H9 (cell line): ENCODE measurements around the gene PMEPA1. TPM values are rescaled to one million over a fixed set of nuclear protein-coding genes. Genes with fewer than 3 reads are reported as not detected.

ENCODE experiments used
- DNase-seq: peaks from one replicate; pipeline ENCODE4 v3.0.0-alpha.2; 2017
- H2AFZ ChIP-seq: one replicate; pipeline ENCODE4 v1.6.1; 2013; ENCODE audit warnings: mild to moderate bottlenecking, low read length, control low read depth, moderate library complexity
- H2AK5ac ChIP-seq: 2 replicates; pipeline ENCODE4 v1.6.1; 2013; ENCODE audit warnings: low read length, control low read depth, mixed read lengths; ENCODE audit not compliant: insufficient read length
- H2BK120ac ChIP-seq: one replicate; pipeline ENCODE4 v1.6.1; 2013; ENCODE audit warnings: low read depth, mild to moderate bottlenecking, low read length, control low read depth, inconsistent platforms; ENCODE audit not compliant: poor library complexity, severe bottlenecking
- H2BK12ac ChIP-seq: 2 replicates; pipeline ENCODE4 v1.6.1; 2013; ENCODE audit warnings: low read length, control low read depth, mixed read lengths, low read depth; ENCODE audit not compliant: insufficient read length
- H2BK15ac ChIP-seq: 2 replicates; pipeline ENCODE4 v1.6.1; 2013; ENCODE audit warnings: low read depth, low read length, control low read depth
- H2BK20ac ChIP-seq: one replicate; pipeline ENCODE4 v1.6.1; 2013; ENCODE audit warnings: low read depth, mild to moderate bottlenecking, low read length, control low read depth, inconsistent platforms; ENCODE audit not compliant: poor library complexity, severe bottlenecking
- H2BK5ac ChIP-seq: 2 replicates; pipeline ENCODE4 v1.6.1; 2013; ENCODE audit warnings: low read length, control low read depth, mixed read lengths; ENCODE audit not compliant: insufficient read length
- H3K14ac ChIP-seq: 2 replicates; pipeline ENCODE4 v1.6.1; 2013; ENCODE audit warnings: low read length, control low read depth; ENCODE audit not compliant: insufficient read depth
- H3K18ac ChIP-seq: 2 replicates; pipeline ENCODE4 v1.6.1; 2013; ENCODE audit warnings: low read depth, mild to moderate bottlenecking, mixed read lengths, low read length, control low read depth; ENCODE audit not compliant: insufficient read length
- H3K23ac ChIP-seq: 2 replicates; pipeline ENCODE4 v1.6.1; 2013; ENCODE audit warnings: low read length, control low read depth, mixed read lengths, low read depth; ENCODE audit not compliant: insufficient read length
- H3K23me2 ChIP-seq: 2 replicates; pipeline ENCODE4 v1.6.1; 2013; ENCODE audit warnings: low read depth, mild to moderate bottlenecking, mixed read lengths, low read length, control low read depth; ENCODE audit not compliant: insufficient read length, poor library complexity, severe bottlenecking
- H3K27ac ChIP-seq: 2 replicates; pipeline ENCODE4 v1.5.1; 2013; ENCODE audit warnings: low read length, control low read depth, mixed read lengths, low read depth; ENCODE audit not compliant: insufficient read length
- H3K27me3 ChIP-seq: 2 replicates; pipeline ENCODE4 v1.6.1; 2013; ENCODE audit warnings: low read length, control low read depth, inconsistent platforms; ENCODE audit not compliant: insufficient read depth
- H3K4ac ChIP-seq: 2 replicates; pipeline ENCODE4 v1.6.1; 2013; ENCODE audit warnings: low read depth, mild to moderate bottlenecking, control low read depth, inconsistent platforms, low read length, moderate library complexity
- H3K4me1 ChIP-seq: 2 replicates; pipeline ENCODE4 v1.6.1; 2013; ENCODE audit warnings: low read length, control low read depth, inconsistent platforms; ENCODE audit not compliant: insufficient read depth
- H3K4me2 ChIP-seq: 2 replicates; pipeline ENCODE4 v1.6.1; 2013; ENCODE audit warnings: low read length, control low read depth, mixed read lengths; ENCODE audit not compliant: insufficient read length, insufficient read depth
- H3K56ac ChIP-seq: 2 replicates; pipeline ENCODE4 v1.6.1; 2013; ENCODE audit warnings: low read depth, mild to moderate bottlenecking, mixed read lengths, low read length, control low read depth; ENCODE audit not compliant: insufficient read length
- H3K79me1 ChIP-seq: 2 replicates; pipeline ENCODE4 v1.6.1; 2013; ENCODE audit warnings: low read depth, mild to moderate bottlenecking, moderate library complexity, low read length, control low read depth, inconsistent platforms; ENCODE audit not compliant: insufficient read depth, poor library complexity, severe bottlenecking
- H3K79me2 ChIP-seq: 2 replicates; pipeline ENCODE4 v1.6.1; 2013; ENCODE audit warnings: low read length, control low read depth, inconsistent platforms; ENCODE audit not compliant: insufficient read depth
- H3K9ac ChIP-seq: 2 replicates; pipeline ENCODE4 v1.6.1; 2013; ENCODE audit warnings: low read length, control low read depth, mixed read lengths; ENCODE audit not compliant: insufficient read length; ENCODE audit errors: extremely low read depth
- H3K9me3 ChIP-seq: one replicate; pipeline ENCODE4 v1.6.1; 2013; ENCODE audit warnings: low read depth, low read length, inconsistent platforms; ENCODE audit not compliant: control insufficient read depth
- H3T11ph ChIP-seq: one replicate; pipeline ENCODE4 v1.6.1; 2013; ENCODE audit warnings: mild to moderate bottlenecking, low read length, control low read depth, inconsistent platforms
- H4K20me1 ChIP-seq: one replicate; pipeline ENCODE4 v1.6.1; 2013; ENCODE audit not compliant: control insufficient read depth, insufficient read length, insufficient read depth
- H4K5ac ChIP-seq: 2 replicates; pipeline ENCODE4 v1.6.1; 2013; ENCODE audit warnings: low read depth, mild to moderate bottlenecking, mixed read lengths, low read length, control low read depth; ENCODE audit not compliant: insufficient read length
- H4K8ac ChIP-seq: replicated peaks from 2 replicates; pipeline ENCODE4 v1.6.1; 2013; ENCODE audit warnings: low read length, control low read depth, mixed read lengths, low read depth; ENCODE audit not compliant: insufficient read length
- H4K91ac ChIP-seq: 2 replicates; pipeline ENCODE4 v1.6.1; 2013; ENCODE audit warnings: low read depth, mild to moderate bottlenecking, moderate library complexity, mixed read lengths, low read length, control low read depth; ENCODE audit not compliant: insufficient read length
- H3K27ac Mint-ChIP-seq, 3 experiments: 2 replicates in 2 of 3; 3 replicates in 1 of 3; pipeline ENCODE4 v1.8.0; 2020 to 2021; ENCODE audit warnings: mixed read lengths in 3 of 3, mild to moderate bottlenecking in 1 of 3, moderate library complexity in 1 of 3
- H3K27me3 Mint-ChIP-seq: 2 replicates; pipeline ENCODE4 v1.8.0; 2021; ENCODE audit warnings: low read depth, mild to moderate bottlenecking, moderate library complexity, mixed read lengths
- H3K36me3 Mint-ChIP-seq, 3 experiments: 2 replicates in 2 of 3; 3 replicates in 1 of 3; pipeline ENCODE4 v1.8.0; 2020 to 2021; ENCODE audit warnings: low read depth in 3 of 3, mixed read lengths in 3 of 3; ENCODE audit not compliant: insufficient read depth in 1 of 3
- H3K4me1 Mint-ChIP-seq, 2 experiments: 2 replicates each; pipeline ENCODE4 v1.8.0; 2020; ENCODE audit warnings: mixed read lengths in 2 of 2
- H3K4me3 Mint-ChIP-seq, 2 experiments: 2 replicates in 1 of 2; 3 replicates in 1 of 2; pipeline ENCODE4 v1.8.0; 2020 to 2021; ENCODE audit warnings: mild to moderate bottlenecking in 2 of 2, mixed read lengths in 2 of 2, moderate library complexity in 1 of 2
- H3K9me3 Mint-ChIP-seq, 2 experiments: 2 replicates in 1 of 2; 3 replicates in 1 of 2; pipeline ENCODE4 v1.8.0; 2020; ENCODE audit warnings: mild to moderate bottlenecking in 2 of 2, mixed read lengths in 2 of 2, moderate library complexity in 1 of 2
- WGBS: extraction: QIAGEN DNeasy Blood & Tissue Kit; methylation state at CpG from one replicate; pipeline ENCODE4 v1.1.7; 2013; ENCODE audit warnings: missing lambda C conversion rate, low lambda C conversion rate, mixed read lengths; ENCODE audit not compliant: insufficient read length; ENCODE audit errors: extremely low coverage; 5-methylcytosine and 5-hydroxymethylcytosine counted together
- total RNA-seq: library from RNA; stranded (reverse); gene quantifications from 2 replicates; pipeline ENCODE4 v1.2.1, GENCODE V29; 2021
- TF ChIP-seq, protein P1 (sequence below): fragments of 200-600 bp; sonication (generic); conservative IDR thresholded peaks from 3 replicates; pipeline ENCODE4 v1.8.0; 2021; ENCODE audit warnings: antibody characterized with exemption, mild to moderate bottlenecking

PMEPA1 gene
- total RNA-seq, 1 experiment from 2014 or later: 34.6 TPM

- Histone ChIP-seq H2BK12ac (no peak overlapping the region), H3K79me1 (no peaks in the 10 kb centered on the region), H3T11ph (no peak overlapping the region), H3K4me1 (peaks cover 4% of the 10 kb centered on the region; the same call in 1 of the 2 replicates), H4K8ac (no peak overlapping the region), H4K5ac (no peak overlapping the region), H3K27me3 (no peaks in the 10 kb centered on the region), H3K79me2 (no peaks in the 10 kb centered on the region), H3K9ac (no peak overlapping the region), H4K20me1 (no peaks in the 10 kb centered on the region), H3K23me2 (peaks cover 3% of the 10 kb centered on the region), H3K56ac (no peak overlapping the region), H2AFZ (no peak overlapping the region), H2AK5ac (no peak overlapping the region), H2BK5ac (no peak overlapping the region), H2BK15ac (no peak overlapping the region), H3K9me3 (no peaks in the 10 kb centered on the region), H2BK120ac (no peak overlapping the region), H3K4ac (no peak overlapping the region), H3K23ac (no peak overlapping the region), H3K18ac (no peak overlapping the region), H3K14ac (no peak overlapping the region), H2BK20ac (no peak overlapping the region), H3K4me2 (no peak overlapping the region), H4K91ac (no peak overlapping the region), H3K27ac (no peak overlapping the region)
- no peak overlapping the region for H3K4me3 Mint-ChIP-seq
- H3K27me3 Mint-ChIP-seq: no peaks in the 10 kb centered on the region; the same call in none of the 2 replicates
- WGBS: no CpG with 5 or more reads among the region's 11 CpGs
- TF ChIP-seq, protein P1, sequence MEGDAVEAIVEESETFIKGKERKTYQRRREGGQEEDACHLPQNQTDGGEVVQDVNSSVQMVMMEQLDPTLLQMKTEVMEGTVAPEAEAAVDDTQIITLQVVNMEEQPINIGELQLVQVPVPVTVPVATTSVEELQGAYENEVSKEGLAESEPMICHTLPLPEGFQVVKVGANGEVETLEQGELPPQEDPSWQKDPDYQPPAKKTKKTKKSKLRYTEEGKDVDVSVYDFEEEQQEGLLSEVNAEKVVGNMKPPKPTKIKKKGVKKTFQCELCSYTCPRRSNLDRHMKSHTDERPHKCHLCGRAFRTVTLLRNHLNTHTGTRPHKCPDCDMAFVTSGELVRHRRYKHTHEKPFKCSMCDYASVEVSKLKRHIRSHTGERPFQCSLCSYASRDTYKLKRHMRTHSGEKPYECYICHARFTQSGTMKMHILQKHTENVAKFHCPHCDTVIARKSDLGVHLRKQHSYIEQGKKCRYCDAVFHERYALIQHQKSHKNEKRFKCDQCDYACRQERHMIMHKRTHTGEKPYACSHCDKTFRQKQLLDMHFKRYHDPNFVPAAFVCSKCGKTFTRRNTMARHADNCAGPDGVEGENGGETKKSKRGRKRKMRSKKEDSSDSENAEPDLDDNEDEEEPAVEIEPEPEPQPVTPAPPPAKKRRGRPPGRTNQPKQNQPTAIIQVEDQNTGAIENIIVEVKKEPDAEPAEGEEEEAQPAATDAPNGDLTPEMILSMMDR: no peak
- H3K4me1 Mint-ChIP-seq: peaks cover 22% of the 10 kb centered on the region in 2 experiments
- H3K27ac Mint-ChIP-seq: no peak overlapping the region
- no peaks in the 10 kb centered on the region; a peak in 2 of 7 replicates for H3K36me3 Mint-ChIP-seq
- DNase-seq: no peak
- no peaks in the 10 kb centered on the region for H3K9me3 Mint-ChIP-seq
Measured at GRCh38 chr20:57717797-57718196, 8.0 kb upstream of the PMEPA1 start.
